ENCODE results near the gene ADCY2.

GRCh38 chr5:7415587-7416535 lies 19.9 kb downstream of the ADCY2 start:
- no peak for TF ChIP-seq CTCF (tag by site-specific recombination; IDR thresholded peaks at IDR 0.05)
- TF ChIP-seq ZNF423 (tag by site-specific recombination; IDR thresholded peaks at IDR 0.05): no peak
- TF ChIP-seq ZNF747 (tag by site-specific recombination; IDR thresholded peaks at IDR 0.05): no peak
- no peak for TF ChIP-seq SALL2 (tag by site-specific recombination; IDR thresholded peaks at IDR 0.05; ENCODE audit: borderline replicate concordance)
- no peak for TF ChIP-seq ZBTB21 (tag by site-specific recombination; IDR thresholded peaks at IDR 0.05)
- TF ChIP-seq ZNF549 (tag by site-specific recombination; IDR thresholded peaks at IDR 0.05): no peak
- TF ChIP-seq ELK4 (IDR thresholded peaks at IDR 0.05; ENCODE audit: borderline replicate concordance, low read depth, low read length): no peak
- TF ChIP-seq ZNF558 (tag by site-specific recombination; IDR thresholded peaks at IDR 0.05): no peak
- no peak for TF ChIP-seq IKZF3 (tag by site-specific recombination; IDR thresholded peaks at IDR 0.05)
- TF ChIP-seq ATF2 (tag by site-specific recombination; IDR thresholded peaks at IDR 0.05; ENCODE audit: low read depth): no peak
- no peak for TF ChIP-seq ZNF518A (tag by site-specific recombination; conservative IDR thresholded peaks at IDR 0.05; ENCODE audit: low read depth)
- TF ChIP-seq ZNF555 (tag by site-specific recombination; conservative IDR thresholded peaks at IDR 0.05): no peak
- no peak for TF ChIP-seq ZNF513 (tag by site-specific recombination; IDR thresholded peaks at IDR 0.05)
- TF ChIP-seq ZNF335 (tag by site-specific recombination; conservative IDR thresholded peaks at IDR 0.05): no peak

All from HEK293 (cell line).